Activated CD4-positive, alpha-beta T cell treated with anti-CD3 and anti-CD28 coated beads, Interleukin-2, Interleukin-6, amounts not matched to agents 100 ng/mL and 50 ng/mL, durations not matched to agents 16 hours and 8 hours (primary cell): ENCODE measurements around the gene ELOVL5.
"Not testable (repeated sequence)": the region's sequence is repeated elsewhere in the genome, so short reads cannot be mapped to it uniquely, and the experiment has no call there.

ENCODE experiments used
- DNase-seq: peaks from one replicate; pipeline ENCODE4 v3.0.0-alpha.2; 2020

ELOVL5 gene

DNA sequence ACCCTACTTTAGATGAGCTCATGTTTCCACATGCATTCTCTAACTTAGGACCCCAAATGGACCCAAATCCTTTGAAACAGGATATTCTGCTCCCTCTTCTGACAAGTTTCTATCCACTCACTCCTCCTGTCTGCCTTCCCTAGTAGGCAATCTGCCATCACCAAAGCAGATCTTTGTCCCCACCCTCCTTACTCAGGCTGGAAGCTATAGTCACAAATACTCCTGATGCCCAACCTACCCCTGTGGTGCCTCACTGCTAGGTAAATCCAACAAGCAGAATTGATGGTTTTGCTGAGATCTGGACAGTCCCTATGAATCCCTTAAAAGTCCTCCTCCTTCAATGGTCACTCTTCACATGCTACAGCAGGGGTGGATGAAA, 21.7 kb downstream of the ELOVL5 start:
- no peak for DNase-seq

GRCh38 chr6:53326372-53327016, 22.3 kb downstream of the ELOVL5 start:
- no peak for DNase-seq

GRCh38 chr6:53325785-53326184, 23.0 kb downstream of the ELOVL5 start:
- DNase-seq = no peak

DNA sequence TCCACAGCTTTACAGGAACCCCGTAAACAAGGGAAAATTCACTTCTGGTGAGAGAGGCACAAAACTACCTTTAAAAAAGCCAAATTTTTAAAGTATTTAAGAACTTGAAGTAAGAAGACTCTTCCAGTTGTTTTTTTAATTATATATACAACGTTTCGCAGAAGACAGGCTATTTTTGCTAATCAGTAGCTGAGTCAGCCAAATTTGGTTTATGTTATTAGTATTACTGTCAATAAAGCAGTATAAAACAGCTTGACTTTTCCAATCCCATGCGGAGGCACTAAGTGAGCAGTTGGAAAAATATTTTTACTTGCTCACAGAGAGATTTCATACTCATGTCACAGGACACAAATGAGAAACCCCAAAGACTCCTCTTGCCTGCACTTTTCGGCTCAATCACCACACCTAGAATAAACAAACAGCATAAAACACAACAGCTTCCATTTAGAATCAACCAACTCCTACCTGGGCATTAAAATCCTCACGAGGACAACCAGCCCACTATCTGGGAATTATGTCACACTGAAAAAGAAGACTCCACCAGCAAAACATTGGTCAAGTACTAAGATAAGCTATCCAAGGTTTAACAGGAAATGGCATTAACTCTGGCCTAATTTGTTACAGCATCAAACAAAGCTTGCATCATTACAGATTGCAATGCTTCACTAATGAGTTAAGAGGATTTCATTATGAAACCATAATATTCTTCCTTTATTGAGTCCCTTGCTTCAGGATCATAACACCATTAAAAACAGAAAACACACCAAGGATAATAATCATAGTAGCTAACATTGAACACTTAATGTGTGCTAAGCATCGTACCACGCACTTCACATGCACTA, 26.3 kb downstream of the ELOVL5 start:
- DNase-seq = no peak

GRCh38 chr6:53321701-53322100, 27.0 kb downstream of the ELOVL5 start:
- DNase-seq = no peak

DNA sequence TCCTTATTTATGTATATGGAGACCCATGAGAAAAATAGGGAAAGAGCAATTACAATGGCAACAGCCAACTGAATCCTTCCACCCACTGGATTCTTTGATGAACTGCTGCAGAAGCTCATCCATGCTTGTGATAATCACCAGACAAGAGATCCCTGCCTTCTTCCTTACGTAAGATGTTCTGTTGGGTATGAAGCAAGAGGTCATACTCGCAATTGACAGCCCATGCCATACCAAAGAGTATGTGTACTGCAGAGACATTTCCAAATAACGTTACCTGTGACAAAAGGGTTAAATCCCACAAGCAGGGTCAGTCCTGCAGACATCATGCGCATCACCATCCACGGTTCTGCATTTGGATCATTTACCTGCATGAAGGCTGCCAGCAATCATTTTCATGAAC, 27.8 kb downstream of the ELOVL5 start:
- DNase-seq = no peak

GRCh38 chr6:53318429-53318828, 30.3 kb downstream of the ELOVL5 start:
- no peak for DNase-seq

- no peak for DNase-seq
These were observed 30.9 kb downstream of the ELOVL5 start for GRCh38 chr6:53317861-53318260.

- DNase-seq = not testable (repeated sequence)
These were observed 31.5 kb downstream of the ELOVL5 start for GRCh38 chr6:53317299-53317698.

DNA sequence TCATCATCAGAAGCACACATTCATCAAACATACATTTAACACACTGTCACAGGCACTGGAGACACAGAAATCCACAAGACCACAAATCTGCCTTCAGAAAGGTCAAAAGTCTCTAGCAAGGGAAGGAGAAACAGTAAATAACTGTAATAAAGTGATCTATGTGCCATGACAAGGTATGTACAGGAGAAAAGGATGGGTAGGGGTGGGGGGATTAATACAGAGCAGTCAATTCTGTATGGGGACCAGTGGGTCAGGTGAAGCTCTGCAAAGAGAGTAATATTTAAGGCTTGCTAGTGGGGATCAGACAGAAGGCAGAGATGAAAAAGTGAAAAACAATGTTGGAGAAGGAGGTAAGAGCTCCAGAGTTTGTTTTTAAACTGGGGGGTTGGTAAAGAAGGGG, 32.6 kb downstream of the ELOVL5 start:
- DNase-seq = no peak

DNA sequence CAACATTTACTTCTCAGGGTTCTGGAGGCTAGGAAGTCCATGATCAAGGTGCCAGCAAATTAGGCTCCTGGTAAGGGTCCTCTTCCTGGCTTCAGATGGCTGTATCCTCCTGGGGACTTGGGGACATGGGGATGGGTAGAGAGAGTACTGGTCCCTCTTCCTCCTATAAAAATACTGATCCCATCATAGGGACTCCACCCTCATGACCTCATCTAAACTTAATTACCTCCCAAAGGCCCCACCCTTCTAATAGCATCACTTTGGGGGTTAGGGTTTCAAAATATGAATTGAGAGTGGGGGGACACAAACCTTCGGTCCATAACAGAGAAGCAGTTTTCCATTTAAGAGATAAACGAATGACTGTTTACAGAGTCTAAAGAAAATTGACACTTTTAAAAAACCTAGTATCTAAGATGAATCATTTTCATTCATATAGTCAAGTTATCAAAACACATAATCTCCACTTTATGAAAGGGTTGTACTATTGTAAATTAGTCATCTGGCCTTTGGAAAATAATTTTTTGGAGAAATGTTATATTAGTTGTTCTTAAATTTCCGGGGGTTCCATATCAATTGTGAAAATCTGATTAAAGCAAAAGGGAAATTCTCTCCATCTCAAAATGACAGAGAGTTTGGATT, 33.5 kb downstream of the ELOVL5 start:
- no peak for DNase-seq

GRCh38 chr6:53313784-53314400, 34.9 kb downstream of the ELOVL5 start:
- no peak for DNase-seq

GRCh38 chr6:53312355-53312754, 36.4 kb downstream of the ELOVL5 start:
- DNase-seq = peak; percentile 60

DNA sequence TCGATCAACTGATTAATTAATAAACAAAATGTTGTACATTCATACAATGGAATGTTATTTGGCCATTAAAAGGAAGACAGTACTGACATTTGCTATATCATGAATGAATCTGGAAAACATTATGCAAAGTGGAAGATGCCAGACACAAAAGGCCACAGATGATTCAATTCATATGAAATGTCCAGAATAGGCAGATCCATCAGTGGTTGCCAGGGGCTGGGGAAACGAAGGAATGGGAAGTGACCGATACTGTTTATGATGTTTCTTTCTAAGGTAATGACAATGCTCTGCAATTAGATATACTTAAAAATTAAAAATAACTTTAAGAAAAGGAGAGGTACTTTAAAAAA, 37.2 kb downstream of the ELOVL5 start:
- DNase-seq = no peak

DNA sequence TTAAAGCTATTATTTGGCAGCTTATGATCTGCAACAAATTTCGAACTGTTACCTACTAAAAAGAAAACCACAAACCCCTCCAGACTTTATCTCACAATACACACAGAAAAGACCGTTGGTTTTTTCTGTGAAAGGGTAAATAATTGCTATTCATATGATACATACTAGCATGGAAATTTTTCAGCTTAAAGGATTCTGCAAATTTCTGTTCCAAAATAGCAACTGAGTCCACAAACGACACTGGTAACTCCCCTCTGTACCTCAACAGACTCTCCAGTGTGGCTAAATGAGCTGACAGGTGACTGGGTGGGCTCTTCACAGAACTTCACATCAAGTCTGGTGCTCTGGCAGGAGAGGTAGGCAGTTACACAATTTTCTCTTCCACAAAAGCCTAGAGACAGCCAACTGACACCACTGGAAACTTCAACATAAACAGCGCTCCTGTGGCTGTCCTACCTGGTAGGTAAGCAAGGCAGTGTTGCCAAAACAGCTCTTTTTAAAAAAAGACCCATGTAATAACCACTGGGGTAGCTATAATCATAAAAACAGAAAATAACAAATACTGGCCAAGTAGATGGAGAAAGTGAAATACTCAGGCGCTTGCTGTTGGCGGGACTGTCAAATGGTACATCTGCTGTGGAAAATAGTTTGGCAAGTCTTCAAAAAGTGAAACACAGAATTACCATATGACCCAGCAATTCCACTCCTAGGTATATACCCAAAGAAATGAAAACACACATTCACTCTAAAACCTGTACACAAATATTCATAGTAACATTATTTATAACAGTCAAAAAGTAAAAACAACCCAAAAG, 37.8 kb downstream of the ELOVL5 start:
- peak; percentile 34 for DNase-seq

DNA sequence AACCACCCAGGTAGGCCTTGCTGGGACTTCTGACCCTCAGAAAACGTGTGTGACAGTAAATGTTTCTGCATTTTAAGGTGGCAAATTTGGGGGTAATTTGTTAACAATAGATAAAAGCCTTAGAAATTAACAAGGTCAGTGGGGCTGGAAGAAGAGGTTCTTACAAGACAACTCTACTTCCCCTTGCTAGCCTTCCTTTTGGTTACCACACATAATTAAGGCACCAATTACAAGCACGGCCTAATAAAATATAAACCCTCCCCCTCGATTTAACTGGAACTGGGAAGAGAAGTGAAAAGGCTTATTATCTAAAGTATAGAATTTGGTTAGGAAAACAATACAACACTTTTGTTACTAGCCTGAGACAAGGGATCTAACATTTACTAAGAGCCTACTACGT, 38.8 kb downstream of the ELOVL5 start:
- no peak for DNase-seq

GRCh38 chr6:53309059-53309900, 39.5 kb downstream of the ELOVL5 start:
- no peak for DNase-seq

DNA sequence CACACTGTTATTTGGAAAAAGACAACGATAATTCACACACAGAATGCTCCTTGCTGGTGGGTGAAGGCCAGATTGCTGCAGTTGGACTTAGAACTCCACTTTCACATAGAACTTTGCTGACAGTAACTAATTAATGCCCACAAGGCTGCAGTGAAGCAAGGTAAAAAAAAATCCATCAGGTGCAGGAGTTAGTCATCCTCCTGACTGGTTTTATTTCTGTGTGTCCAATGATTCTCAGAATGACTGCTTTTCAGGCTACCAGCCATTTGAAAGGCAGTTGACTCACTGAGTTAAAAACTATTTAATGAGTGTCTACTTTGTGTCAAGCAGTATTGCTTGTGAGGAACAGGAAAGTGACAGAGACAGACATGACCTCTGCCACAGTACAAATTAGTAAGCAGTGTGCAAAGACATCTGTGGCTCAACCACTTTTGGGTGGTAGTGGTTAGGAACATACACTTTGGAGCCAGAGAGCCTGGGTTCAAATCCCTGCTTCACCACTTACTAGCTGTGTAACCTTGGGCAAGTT, 41.9 kb downstream of the ELOVL5 start:
- peak; percentile 87 for DNase-seq

- DNase-seq = not testable (repeated sequence)
These were observed 42.5 kb downstream of the ELOVL5 start for GRCh38 chr6:53306217-53306616.

DNA sequence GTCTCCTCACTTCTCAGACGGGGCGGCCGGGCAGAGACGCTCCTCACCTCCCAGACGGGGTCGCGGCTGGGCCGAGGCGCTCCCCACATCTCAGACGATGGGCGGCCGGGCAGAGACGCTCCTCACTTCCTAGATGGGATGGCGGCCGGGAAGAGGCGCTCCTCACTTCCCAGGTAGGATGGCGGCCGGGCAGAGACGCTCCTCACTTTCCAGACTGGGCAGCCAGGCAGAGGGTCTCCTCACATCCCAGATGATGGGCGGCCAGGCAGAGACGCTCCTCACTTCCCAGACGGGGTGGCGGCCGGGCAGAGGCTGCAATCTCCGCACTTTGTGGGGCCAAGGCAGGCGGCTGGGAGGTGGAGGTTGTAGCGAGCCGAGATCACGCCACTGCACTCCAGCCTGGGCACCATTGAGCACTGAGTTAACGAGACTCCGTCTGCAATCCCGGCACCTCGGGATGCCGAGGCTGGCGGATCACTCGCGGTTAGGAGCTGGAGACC, 43.2 kb downstream of the ELOVL5 start:
- DNase-seq = not testable (repeated sequence)

GRCh38 chr6:53304953-53305352, 43.8 kb downstream of the ELOVL5 start:
- DNase-seq = not testable (repeated sequence)
